ENCODE measurements around the gene ABLIM3. TPM values are rescaled to one million over a fixed set of nuclear protein-coding genes. Genes with fewer than 3 reads are reported as not detected.

Gene ABLIM3
- total and polyA plus RNA-seq, 2 of the 13 experiments (the other 11 are each of a cell fraction or from before 2014, with no cell fraction given) = 0.53 to 6.3 TPM

- no peaks in the 10 kb centered on the region for H4K20me1 ChIP-seq (ENCODE audit: insufficient read depth, low read length)
- FAIRE-seq (no peak), ATAC-seq (no peak), DNase-seq (ENCODE audit: low spot score) (no peak)
- TF ChIP-seq EEA1 (CRISPR knock-in tag; IDR thresholded peaks at IDR 0.05; ENCODE audit: borderline replicate concordance) (no peak), ZNF234 (CRISPR knock-in tag; conservative IDR thresholded peaks at IDR 0.05) (no peak), HNRNPK (IDR thresholded peaks at IDR 0.05; ENCODE audit: low read depth, low read length, poor library complexity, severe bottlenecking) (no peak), ZNF281 (CRISPR knock-in tag; IDR thresholded peaks at IDR 0.05; ENCODE audit: borderline replicate concordance) (no peak), YEATS4 (CRISPR knock-in tag; IDR thresholded peaks at IDR 0.05; ENCODE audit: borderline replicate concordance) (no peak), ZNF558 (CRISPR knock-in tag; IDR thresholded peaks at IDR 0.05; ENCODE audit: borderline replicate concordance) (no peak), SRY (CRISPR knock-in tag; IDR thresholded peaks at IDR 0.05) (no peak), HIVEP1 (CRISPR knock-in tag; IDR thresholded peaks at IDR 0.05) (no peak)
- TF ChIP-seq, protein P1, sequence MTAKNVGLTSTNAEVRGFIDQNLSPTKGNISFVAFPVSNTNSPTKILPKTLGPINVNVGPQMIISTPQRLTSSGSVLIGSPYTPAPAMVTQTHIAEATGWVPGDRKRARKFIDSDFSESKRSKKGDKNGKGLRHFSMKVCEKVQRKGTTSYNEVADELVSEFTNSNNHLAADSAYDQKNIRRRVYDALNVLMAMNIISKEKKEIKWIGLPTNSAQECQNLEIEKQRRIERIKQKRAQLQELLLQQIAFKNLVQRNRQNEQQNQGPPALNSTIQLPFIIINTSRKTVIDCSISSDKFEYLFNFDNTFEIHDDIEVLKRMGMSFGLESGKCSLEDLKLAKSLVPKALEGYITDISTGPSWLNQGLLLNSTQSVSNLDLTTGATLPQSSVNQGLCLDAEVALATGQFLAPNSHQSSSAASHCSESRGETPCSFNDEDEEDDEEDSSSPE (CRISPR knock-in tag; IDR thresholded peaks at IDR 0.05) = no peak
- TF ChIP-seq, protein P2, sequence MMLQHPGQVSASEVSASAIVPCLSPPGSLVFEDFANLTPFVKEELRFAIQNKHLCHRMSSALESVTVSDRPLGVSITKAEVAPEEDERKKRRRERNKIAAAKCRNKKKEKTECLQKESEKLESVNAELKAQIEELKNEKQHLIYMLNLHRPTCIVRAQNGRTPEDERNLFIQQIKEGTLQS (CRISPR knock-in tag; IDR thresholded peaks at IDR 0.05) = no peak
- TF ChIP-seq, protein P3, sequence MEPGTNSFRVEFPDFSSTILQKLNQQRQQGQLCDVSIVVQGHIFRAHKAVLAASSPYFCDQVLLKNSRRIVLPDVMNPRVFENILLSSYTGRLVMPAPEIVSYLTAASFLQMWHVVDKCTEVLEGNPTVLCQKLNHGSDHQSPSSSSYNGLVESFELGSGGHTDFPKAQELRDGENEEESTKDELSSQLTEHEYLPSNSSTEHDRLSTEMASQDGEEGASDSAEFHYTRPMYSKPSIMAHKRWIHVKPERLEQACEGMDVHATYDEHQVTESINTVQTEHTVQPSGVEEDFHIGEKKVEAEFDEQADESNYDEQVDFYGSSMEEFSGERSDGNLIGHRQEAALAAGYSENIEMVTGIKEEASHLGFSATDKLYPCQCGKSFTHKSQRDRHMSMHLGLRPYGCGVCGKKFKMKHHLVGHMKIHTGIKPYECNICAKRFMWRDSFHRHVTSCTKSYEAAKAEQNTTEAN (CRISPR knock-in tag; conservative IDR thresholded peaks at IDR 0.05) = no peak
- no peak overlapping the region for H3K4me2 ChIP-seq (ENCODE audit: low read depth, low read length)
- no peaks in the 10 kb centered on the region for H3K9me3 ChIP-seq (ENCODE audit: low read length)
- H3K79me2 ChIP-seq (ENCODE audit: insufficient read depth, low read length) = no peaks in the 10 kb centered on the region
- POLR2A ChIA-PET = no interaction called here
- 69% methylated on average over 4 of the region's 4 CpGs for WGBS (ENCODE audit: low lambda C conversion rate)
- no peak overlapping the region for H3K9ac ChIP-seq (ENCODE audit: insufficient read depth, low read depth, low read length)
- no peaks in the 10 kb centered on the region for H3K27me3 ChIP-seq (ENCODE audit: control insufficient read depth in 1 of 2, insufficient read depth in 2 of 2, low read length in 2 of 2)
- CTCF ChIA-PET (ENCODE audit: low intra/inter-chr PET ratio, low total read pairs) = no interaction called here
- in situ Hi-C loops (cut with HindIII; ENCODE audit: extremely low pct_ligation_motif_present, low pct_unique_long_range_greater_than_20kb) = no loop called here
- intact Hi-C loops (cut with micrococcal nuclease; ENCODE audit: unreplicated experiment) = no loop called here
- no peak overlapping the region for H3K27ac ChIP-seq (ENCODE audit: extremely low read length, insufficient read depth, low read length)
- no peaks in the 10 kb centered on the region for H3K4me1 ChIP-seq (ENCODE audit: insufficient read depth, low read length)
- no peak overlapping the region for H3K4me3 ChIP-seq (replicated peaks in 1 of 3; ENCODE audit: insufficient read depth in 1 of 3, low read depth in 2 of 3, low read length in 3 of 3)
- no peak overlapping the region for H2AFZ ChIP-seq (ENCODE audit: low read length)
- H3K36me3 ChIP-seq (replicated peaks in 1 of 2; ENCODE audit: control insufficient read depth in 1 of 2, insufficient read depth in 2 of 2, low read length in 2 of 2) = no peaks in the 10 kb centered on the region
- BruUV-seq (replicated peaks) = no TSS peak
Observed at GRCh38 chr5:149280802-149281201, 139.5 kb downstream of the ABLIM3 start.
